HCT116 (cell line): ENCODE results near the gene MCC. TPM values are rescaled to one million over a fixed set of nuclear protein-coding genes. Genes with fewer than 3 reads are reported as not detected.

ENCODE experiments used
- ATAC-seq: fragments of 200-7000 bp; cut with Tn5 transposase; 2 replicates; pipeline ENCODE4 v1.9.1; 2020; ENCODE audit warnings: mild to moderate bottlenecking, moderate library complexity
- BruUV-seq: library from RNA; stranded (reverse); fragments of 400-500 nt; replicated peaks from 2 replicates; lab custom pipeline; 2021; lab: Mats Ljungman, UMichigan
- CTCF ChIA-PET: fragments of 300-600 bp; sonication (Branson Sonifier 250); formaldehyde crosslinking; loops from one replicate; lab custom pipeline; 2021; ENCODE audit warnings: antibody characterized with exemption; lab: Charles Lee
- POLR2A ChIA-PET: fragments of 300-600, 350-600 bp; sonication (Branson Sonifier 250); formaldehyde crosslinking; loops from one replicate; lab custom pipeline; 2021; ENCODE audit warnings: antibody characterized with exemption; lab: Charles Lee
- RAD21 ChIA-PET, 2 experiments: fragments of 300-600 bp; sonication (Branson Sonifier 250); formaldehyde crosslinking; loops; one replicate each; lab custom pipeline; 2023; ENCODE audit warnings: low total read pairs in 2 of 2; ENCODE audit not compliant: uncharacterized antibody in 2 of 2, unreplicated experiment in 2 of 2, low non-redundant PET in 1 of 2; lab: Charles Lee
- DNase-seq: peaks from one replicate; pipeline ENCODE4 v3.0.0-alpha.2; 2010; ENCODE audit warnings: low read depth, low spot score
- H2AFZ ChIP-seq: fragments of 200-600 bp; shearing (Covaris generic), sonication (generic); 2 replicates; pipeline ENCODE4 v1.6.1; 2017; ENCODE audit warnings: low read depth, mixed run types, mixed read lengths, antibody characterized with exemption, low read length; ENCODE audit not compliant: poor library complexity, severe bottlenecking
- H3K27ac ChIP-seq: 2 replicates; pipeline ENCODE4 v1.5.1; 2012; ENCODE audit warnings: low read depth, low read length
- H3K27me3 ChIP-seq: fragments of 200-600 bp; sonication (generic); 2 replicates; pipeline ENCODE4 v1.6.1; 2016; ENCODE audit warnings: mixed run types, low read length, mixed read lengths; ENCODE audit not compliant: insufficient read depth
- H3K36me3 ChIP-seq, 2 experiments: fragments of 200-500 bp in 1 of 2; fragments of 200-600 bp in 1 of 2; sonication (Bioruptor generic) in 1 of 2; sonication (generic) in 1 of 2; 2 replicates each; pipeline versions ENCODE4 v1.5.1 to v1.6.1; 2014 to 2016; ENCODE audit warnings: low read length in 2 of 2, inconsistent platforms in 1 of 2, mixed read lengths in 1 of 2, mixed run types in 1 of 2; ENCODE audit not compliant: insufficient read depth in 2 of 2, control insufficient read depth in 1 of 2
- H3K4me1 ChIP-seq, 2 experiments: fragments of 200-600 bp in 1 of 2; sonication (generic) in 1 of 2; 2 replicates each; pipeline versions ENCODE4 v1.5.1 to v1.6.1; 2012 to 2017; ENCODE audit warnings: low read length in 2 of 2, inconsistent platforms in 1 of 2, mild to moderate bottlenecking in 1 of 2, mixed read lengths in 1 of 2, mixed run types in 1 of 2, moderate library complexity in 1 of 2; ENCODE audit not compliant: insufficient read depth in 2 of 2, control insufficient read depth in 1 of 2
- H3K4me2 ChIP-seq: fragments of 200-600 bp; sonication (generic); 2 replicates; pipeline ENCODE4 v1.6.1; 2017; ENCODE audit warnings: mixed run types, low read length, mixed read lengths
- H3K4me3 ChIP-seq, 2 experiments: fragments of 200-600 bp in 1 of 2; sonication (generic) in 1 of 2; replicated peaks in 1 of 2; 2 replicates each; pipeline ENCODE4 v1.5.1; 2011 to 2016; ENCODE audit warnings: low read length in 2 of 2, control low read depth in 1 of 2, low read depth in 1 of 2, mild to moderate bottlenecking in 1 of 2, mixed read lengths in 1 of 2, mixed run types in 1 of 2
- H3K79me2 ChIP-seq: fragments of 200-600 bp; sonication (generic); 2 replicates; pipeline ENCODE4 v1.6.1; 2017; ENCODE audit warnings: mild to moderate bottlenecking, mixed run types, low read length, moderate library complexity, mixed read lengths; ENCODE audit not compliant: insufficient read depth
- H3K9ac ChIP-seq: fragments of 200-600 bp; sonication (generic); 2 replicates; pipeline ENCODE4 v1.6.1; 2016; ENCODE audit warnings: low read length, mixed read lengths
- H3K9me2 ChIP-seq: fragments of 200-600 bp; sonication (generic), shearing (Covaris generic); 2 replicates; pipeline ENCODE4 v1.6.1; 2017; ENCODE audit warnings: mixed run types, mild to moderate bottlenecking, moderate library complexity; ENCODE audit not compliant: insufficient read depth
- H3K9me3 ChIP-seq, 2 experiments: fragments of 200-500 bp in 1 of 2; fragments of 200-600 bp in 1 of 2; sonication (Bioruptor generic) in 1 of 2; sonication (generic) in 1 of 2; 2 replicates each; pipeline ENCODE4 v1.6.1; 2014 to 2017; ENCODE audit warnings: low read length in 2 of 2, mixed read lengths in 2 of 2, inconsistent platforms in 1 of 2, low read depth in 1 of 2, mild to moderate bottlenecking in 1 of 2, mixed run types in 1 of 2, moderate library complexity in 1 of 2; ENCODE audit not compliant: control insufficient read depth in 1 of 2, insufficient read depth in 1 of 2
- H4K20me1 ChIP-seq: fragments of 200-600 bp; sonication (generic), shearing (Covaris generic); 2 replicates; pipeline ENCODE4 v1.6.1; 2017; ENCODE audit warnings: mixed run types, mild to moderate bottlenecking, moderate library complexity; ENCODE audit not compliant: insufficient read depth
- EGR1 ChIP-seq: IDR thresholded peaks from 2 replicates; pipeline ENCODE4 v1.6.1; 2012; ENCODE audit warnings: low read depth
- ELF1 ChIP-seq: IDR thresholded peaks from 2 replicates; pipeline ENCODE4 v1.6.1; 2012; ENCODE audit warnings: low read depth, borderline replicate concordance
- EZH2phosphoT487 ChIP-seq: fragments of 200-600 bp; IDR thresholded peaks from 2 replicates; pipeline ENCODE4 v1.6.1; 2018; ENCODE audit warnings: antibody characterized with exemption, borderline replicate concordance
- MAX ChIP-seq: IDR thresholded peaks from 2 replicates; pipeline ENCODE4 v1.6.1; 2012
- RAD21 ChIP-seq: IDR thresholded peaks from 2 replicates; pipeline ENCODE4 v1.6.1; 2012; ENCODE audit warnings: low read depth, mild to moderate bottlenecking
- SIN3A ChIP-seq: IDR thresholded peaks from 2 replicates; pipeline ENCODE4 v1.6.1; 2012; ENCODE audit warnings: low read depth
- SP1 ChIP-seq: IDR thresholded peaks from 2 replicates; pipeline ENCODE4 v1.6.1; 2012; ENCODE audit warnings: low read depth
- TCF7L2 ChIP-seq: IDR thresholded peaks from 2 replicates; pipeline ENCODE4 v1.7.0; 2011; ENCODE audit warnings: borderline replicate concordance, inconsistent platforms; ENCODE audit not compliant: insufficient read depth, insufficient read length; ENCODE audit errors: extremely low read depth
- ZNF274 ChIP-seq: fragments of 200-500 bp; sonication (Bioruptor generic); IDR thresholded peaks from 2 replicates; pipeline ENCODE4 v1.6.1; 2014; ENCODE audit warnings: mild to moderate bottlenecking, low read depth, low read length, inconsistent platforms
- intact Hi-C: fragments of 100-400 bp; cut with micrococcal nuclease; formaldehyde crosslinking; loops from 2 replicates; pipeline ENCODE4 v1.10.0; 2022
- total RNA-seq: library from RNA; stranded (reverse); gene quantifications from one replicate; pipeline ENCODE4 v1.2.1, GENCODE V29; 2021; ENCODE audit not compliant: unreplicated experiment
- TF ChIP-seq, protein P1 (sequence below): IDR thresholded peaks from 2 replicates; pipeline ENCODE4 v1.6.1; 2012

Gene MCC
- total RNA-seq, 1 experiment from 2014 or later = 20.1 TPM

DNA sequence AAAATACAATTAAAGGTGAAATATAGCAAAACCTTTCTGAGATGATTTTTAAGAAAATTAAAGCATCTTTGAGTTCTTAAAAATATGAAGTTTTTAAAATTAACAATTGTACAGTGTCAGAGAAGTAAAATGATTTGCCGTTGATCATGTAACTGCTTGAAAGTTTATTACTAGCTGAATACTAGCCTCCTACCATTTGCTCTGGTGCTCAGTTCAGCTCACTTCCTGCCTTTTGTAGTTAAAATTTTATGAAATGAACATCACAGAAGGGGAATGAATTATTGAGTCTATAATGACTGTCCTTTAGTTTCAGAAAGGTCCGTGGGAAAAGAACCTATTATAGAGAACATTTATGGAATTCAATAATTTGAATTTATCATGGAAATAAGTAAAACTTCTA, 34.9 kb upstream of the MCC start:
- H3K27me3 ChIP-seq = no peaks in the 10 kb centered on the region
- DNase-seq = no peak
- TF ChIP-seq EZH2phosphoT487 (no peak), ELF1 (no peak), SP1 (no peak), TCF7L2 (no peak), ZNF274 (no peak), RAD21 (no peak), EGR1 (no peak), SIN3A (no peak)
- TF ChIP-seq, protein P1, sequence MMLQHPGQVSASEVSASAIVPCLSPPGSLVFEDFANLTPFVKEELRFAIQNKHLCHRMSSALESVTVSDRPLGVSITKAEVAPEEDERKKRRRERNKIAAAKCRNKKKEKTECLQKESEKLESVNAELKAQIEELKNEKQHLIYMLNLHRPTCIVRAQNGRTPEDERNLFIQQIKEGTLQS = no peak
- peaks cover 87% of the 10 kb centered on the region for H3K79me2 ChIP-seq
- no peak overlapping the region for H3K4me3 ChIP-seq
- H3K27ac ChIP-seq = no peak overlapping the region
- ChIA-PET POLR2A (no interaction called here), CTCF (interaction anchor here (0.9 to 1.0 kb wide), 2 partner anchors 9 to 186 kb away, joined by 3 read pairs; partner anchors contain the start of gene YTHDC2), RAD21 (no interaction called here)
- H3K9me2 ChIP-seq = no peaks in the 10 kb centered on the region
- no peaks in the 10 kb centered on the region for H3K4me1 ChIP-seq
- no peak overlapping the region for H3K9ac ChIP-seq
- peaks cover 0 to 3% of the 10 kb centered on the region in 2 experiments; a peak in 1 of 4 replicates for H3K36me3 ChIP-seq
- H3K9me3 ChIP-seq = no peaks in the 10 kb centered on the region
- no peak overlapping the region for H2AFZ ChIP-seq
- no peak overlapping the region for H3K4me2 ChIP-seq
- BruUV-seq = no TSS peak
- intact Hi-C loops = no loop called here
- ATAC-seq = no peak
- 0 out of 2 replicates have a peak, but pooled peaks cover 4% of the 10 kb centered on the region for H4K20me1 ChIP-seq

DNA sequence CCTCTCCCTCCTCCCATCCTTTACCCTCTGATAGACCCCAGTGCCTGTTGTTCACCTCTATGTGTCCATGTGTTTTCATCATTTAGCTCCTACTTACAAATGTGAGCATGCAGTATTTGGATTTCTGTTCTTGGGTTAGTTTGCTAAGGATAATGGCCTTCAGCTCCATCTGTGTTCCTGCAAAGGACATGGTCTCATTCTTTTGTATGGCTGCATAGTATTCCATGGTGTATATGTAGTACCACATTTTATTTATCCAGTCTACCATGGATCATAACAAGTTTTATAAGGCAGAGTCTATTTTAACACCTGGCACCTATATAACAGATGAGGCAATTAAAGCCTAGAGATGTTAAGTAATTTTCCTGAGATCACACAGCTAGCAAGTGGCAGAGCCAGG, 32.6 kb upstream of the MCC start:
- Histone ChIP-seq H3K9me3 (no peaks in the 10 kb centered on the region), H3K9me2 (no peaks in the 10 kb centered on the region), H4K20me1 (0 out of 2 replicates have a peak, but pooled peaks cover 4% of the 10 kb centered on the region), H3K4me1 (no peaks in the 10 kb centered on the region), H3K79me2 (peaks cover 91% of the 10 kb centered on the region), H3K27me3 (no peaks in the 10 kb centered on the region), H3K4me3 (no peak overlapping the region), H3K27ac (no peak overlapping the region), H3K36me3 (peaks cover 0 to 3% of the 10 kb centered on the region in 2 experiments; a peak in 1 of 4 replicates), H3K9ac (no peak overlapping the region), H2AFZ (no peak overlapping the region), H3K4me2 (no peak overlapping the region)
- ChIA-PET CTCF (no interaction called here), RAD21 (no interaction called here), POLR2A (no interaction called here)
- BruUV-seq = no TSS peak
- no peak for TF ChIP-seq SIN3A
- TF ChIP-seq ZNF274 = no peak
- TF ChIP-seq, protein P1 = no peak
- no peak for TF ChIP-seq MAX
- DNase-seq (no peak), ATAC-seq (no peak)
- intact Hi-C loops = no loop called here
